Measurements from ENCODE around the gene SFXN5.
"Not testable (repeated sequence)": the region's sequence is repeated elsewhere in the genome, so short reads cannot be mapped to it uniquely, and the experiment has no call there.

The SFXN5 gene

DNA sequence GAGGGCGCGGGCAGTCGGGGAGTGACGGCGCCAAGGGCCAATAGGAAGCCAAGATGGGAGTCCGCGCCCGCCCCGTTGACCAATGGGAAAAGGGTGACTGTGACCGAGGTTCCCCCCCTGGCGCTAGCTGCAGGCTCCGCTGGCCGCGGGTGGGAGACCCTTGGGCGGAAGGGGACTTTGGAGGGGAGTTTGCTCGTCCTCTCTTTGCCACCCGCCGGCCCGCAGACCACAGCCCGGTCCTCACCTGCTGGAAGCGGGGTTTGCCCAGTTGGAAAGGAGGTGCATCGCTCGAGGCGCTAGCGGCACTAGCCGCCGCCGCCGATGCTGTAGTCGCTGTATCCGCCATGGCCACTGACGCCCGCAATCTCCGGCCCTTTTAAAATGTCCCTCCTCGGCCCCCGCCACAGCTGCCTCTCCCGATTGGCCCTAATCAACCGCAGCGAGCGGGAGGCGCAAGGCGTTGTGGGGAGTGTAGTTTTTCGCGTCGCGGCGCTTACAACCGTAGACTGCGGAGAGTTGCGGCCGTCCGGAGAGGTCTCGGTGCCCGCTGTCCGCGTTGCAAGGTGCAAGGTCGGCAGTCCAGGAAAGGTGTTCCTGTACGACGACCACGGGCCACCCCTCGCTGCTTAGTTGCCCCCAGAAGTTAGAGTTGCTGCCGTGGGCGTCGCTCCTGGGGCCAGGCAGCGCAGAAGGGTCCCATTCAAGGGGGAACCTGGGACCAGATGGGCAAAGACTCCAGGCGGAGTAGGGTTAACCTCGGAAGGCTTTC is at the start of gene SFXN5:
SFXN5 (minus strand) TSS at position 353 of the 769 bp plus-strand sequence; CDS start at position 346, 7 bp downstream.
- DNase-seq (ENCODE audit: low read depth in 3 of 3): peak; percentile 89 to 94 (median 92)

DNA sequence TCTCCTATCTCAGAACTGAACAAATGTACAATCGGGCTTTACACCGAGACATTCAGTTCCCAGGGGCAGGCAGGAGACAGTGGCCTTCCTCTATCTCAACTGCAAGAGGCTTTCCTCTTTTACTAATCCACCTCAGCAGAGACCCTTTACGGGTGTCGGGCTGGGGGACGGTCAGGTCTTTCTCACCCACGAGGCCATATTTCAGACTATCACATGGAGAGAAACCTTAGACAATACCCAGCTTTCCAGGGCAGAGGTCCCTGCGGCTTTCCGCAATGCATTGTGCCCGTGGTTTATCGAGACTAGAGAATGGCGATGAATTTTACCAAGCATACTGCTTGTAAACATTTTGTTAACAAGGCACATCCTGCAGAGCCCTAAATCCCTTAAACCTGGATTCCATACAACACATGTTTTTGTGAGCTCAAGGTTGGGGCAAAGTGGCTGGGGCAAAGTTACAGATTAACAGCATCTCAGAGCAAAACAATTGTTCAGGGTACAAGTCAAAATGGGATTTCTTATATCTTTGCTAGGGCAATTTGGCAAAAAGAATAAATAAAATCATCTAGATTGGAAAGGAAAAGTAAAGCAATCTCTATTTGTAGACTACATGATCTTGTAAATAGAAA is 48.2 kb upstream of the SFXN5 start:
- not testable (repeated sequence) for DNase-seq (ENCODE audit: low read depth in 3 of 3)

GRCh38 chr2:73117441-73117840 is 45.9 kb upstream of the SFXN5 start:
- no peak for DNase-seq (ENCODE audit: low read depth in 3 of 3)

GRCh38 chr2:73116182-73116960 is 44.9 kb upstream of the SFXN5 start:
- DNase-seq (ENCODE audit: low read depth in 3 of 3): no peak

- DNase-seq (ENCODE audit: low read depth in 3 of 3): no peak
Measured at GRCh38 chr2:73114273-73114867, 42.9 kb upstream of the SFXN5 start.

DNA sequence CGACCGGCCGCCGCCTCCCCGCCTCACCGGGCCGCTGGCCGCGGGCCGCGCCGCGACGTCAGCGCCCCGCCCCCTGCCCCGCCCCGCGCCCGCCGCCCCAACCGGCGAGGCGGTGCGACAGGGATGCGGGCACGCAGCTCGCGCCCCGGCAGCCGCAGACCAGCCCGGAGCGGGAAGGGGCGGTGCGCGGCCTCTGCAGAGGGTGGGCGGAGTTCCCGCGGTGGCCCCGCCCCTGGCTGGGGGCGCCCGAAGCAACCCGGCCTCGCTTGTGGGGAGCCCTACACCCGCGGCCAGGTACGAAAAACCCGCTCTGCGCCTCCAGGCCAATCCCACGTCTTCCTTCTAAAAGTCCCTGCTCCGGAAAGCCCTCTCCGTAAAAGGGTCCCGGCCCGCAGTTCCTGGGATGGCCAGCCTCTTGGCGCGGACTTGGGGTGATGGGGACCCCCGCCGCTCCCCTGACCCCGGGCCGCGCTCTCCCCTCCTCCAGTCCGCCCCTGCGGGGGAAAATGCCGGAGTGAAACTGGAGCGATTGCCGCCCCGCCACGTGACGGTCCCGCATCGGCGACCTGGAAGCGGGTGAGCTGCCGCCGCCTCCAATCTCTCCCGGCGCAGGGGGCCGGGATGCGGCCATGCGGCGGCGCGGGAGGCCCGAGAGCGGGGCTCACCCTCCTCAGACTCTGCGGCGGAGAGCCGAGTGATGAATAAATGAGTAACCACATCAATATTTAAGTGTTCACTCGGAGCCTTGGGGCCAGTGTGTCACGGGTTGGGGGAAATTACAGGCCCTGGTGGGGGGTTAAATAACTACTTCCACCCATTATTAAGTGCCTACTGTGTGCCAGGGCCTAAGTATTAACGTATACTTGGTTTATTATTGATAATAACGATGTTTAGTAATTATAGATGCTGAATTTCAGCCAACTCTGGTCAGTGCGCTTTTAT is 41.7 kb upstream of the SFXN5 start, which contains the start of gene RAB11FIP5:
RAB11FIP5 (minus strand) TSS at position 36 of the 942 bp plus-strand sequence. CDS start 171 bp downstream, outside the sequence.
- DNase-seq (ENCODE audit: low read depth in 3 of 3): peak; percentile 47 to 67 (median 52)

DNA sequence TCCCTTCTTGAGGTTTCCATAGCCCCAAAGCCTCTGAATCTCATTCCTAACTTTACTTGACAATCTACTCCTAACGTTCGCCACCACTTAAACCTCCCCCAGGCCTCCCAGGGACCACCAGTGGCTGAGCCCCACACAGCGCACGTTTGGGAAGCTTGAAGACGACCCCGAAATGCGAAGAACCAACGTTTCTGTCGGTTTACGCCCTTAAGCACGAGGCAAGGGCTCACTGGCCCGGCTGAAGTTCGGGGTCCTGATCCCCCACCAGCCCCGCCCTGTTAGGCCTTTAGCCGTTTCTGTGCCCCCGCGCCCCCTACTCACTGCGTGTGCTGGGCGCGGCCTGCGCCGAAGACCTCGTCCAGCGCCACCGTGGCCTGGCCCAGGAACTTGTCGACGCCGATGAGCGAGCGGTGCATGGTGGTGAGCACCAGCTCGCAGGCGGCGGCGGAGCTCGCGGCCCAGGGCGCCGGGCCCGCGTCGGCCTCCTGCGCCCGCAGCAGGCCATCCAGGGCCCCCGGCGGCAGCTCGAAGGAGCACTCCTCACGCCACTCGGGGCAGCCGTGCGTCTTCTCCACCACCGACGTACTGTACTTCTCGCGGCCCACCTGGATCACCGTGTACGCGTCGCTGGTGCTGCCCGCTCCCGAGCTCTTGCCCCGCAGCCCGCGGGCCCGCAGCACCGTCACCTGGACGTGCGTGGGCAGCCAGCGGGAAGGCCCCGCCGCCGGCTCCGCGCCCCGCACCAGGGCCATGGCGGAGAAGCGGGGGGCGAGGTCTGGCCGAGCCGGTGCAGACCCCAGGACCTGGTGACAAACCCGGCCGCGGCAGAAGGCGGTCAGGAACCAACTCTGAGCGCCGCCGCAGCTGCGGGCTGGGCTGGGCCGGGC is 40.8 kb upstream of the SFXN5 start:
- DNase-seq (ENCODE audit: low read depth in 3 of 3): peak in 1 of 3 donors; percentile 15

DNA sequence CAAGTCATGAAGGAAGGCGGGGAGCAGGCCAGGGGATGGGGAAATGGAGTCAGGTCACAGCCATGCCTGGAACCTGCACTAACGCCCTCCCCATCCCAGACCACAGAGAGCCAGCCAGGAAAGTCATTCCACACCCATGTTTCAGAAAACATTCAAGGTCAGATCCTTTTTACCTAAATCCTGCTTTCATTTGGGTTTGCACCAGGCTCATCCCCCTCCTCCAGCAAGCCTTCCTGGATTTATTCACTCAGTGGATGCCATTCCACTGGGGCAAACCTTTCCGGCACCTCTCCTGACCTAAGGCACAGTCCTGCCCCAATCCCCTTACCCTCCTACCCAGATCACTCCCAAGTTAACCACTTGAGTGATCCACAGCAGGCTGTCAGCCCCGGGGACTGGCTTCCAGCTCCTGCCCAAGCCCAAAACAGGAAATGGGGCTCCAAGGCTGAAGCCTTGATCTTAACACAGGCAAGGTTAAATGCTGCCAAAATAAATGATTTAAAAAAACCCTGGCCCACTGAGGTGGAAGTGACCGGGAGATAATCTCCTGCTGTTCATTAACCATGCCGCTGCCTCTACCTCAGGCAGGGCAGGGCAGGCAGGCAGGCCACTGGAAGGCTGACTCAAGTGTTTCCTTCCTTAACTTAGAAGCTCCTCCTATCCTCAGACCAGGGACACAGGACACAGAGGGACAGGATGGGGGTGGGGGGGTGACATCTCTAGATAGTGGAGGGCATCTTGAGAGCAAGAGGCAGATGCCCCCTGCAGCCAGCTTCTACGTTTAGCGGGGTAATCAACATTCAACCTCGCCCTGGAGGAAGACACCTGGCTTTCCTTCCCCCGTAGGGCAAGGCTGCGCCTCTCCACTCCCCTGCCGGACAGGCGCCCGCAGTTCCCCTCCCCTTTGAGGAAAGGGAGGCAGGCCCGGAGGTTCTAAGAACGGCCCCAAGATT is 39.8 kb upstream of the SFXN5 start:
- DNase-seq (ENCODE audit: low read depth in 3 of 3): peak in 1 of 3 donors; percentile 4

GRCh38 chr2:73110168-73111072 is 38.9 kb upstream of the SFXN5 start:
- no peak for DNase-seq (ENCODE audit: low read depth in 3 of 3)

- no peak for DNase-seq (ENCODE audit: low read depth in 3 of 3)
Measured at GRCh38 chr2:73109431-73110167, 38.1 kb upstream of the SFXN5 start.

GRCh38 chr2:73107211-73107926 is 35.9 kb upstream of the SFXN5 start:
- DNase-seq (ENCODE audit: low read depth in 3 of 3): no peak

- no peak for DNase-seq (ENCODE audit: low read depth in 3 of 3)
Measured at GRCh38 chr2:73106791-73107190, 35.3 kb upstream of the SFXN5 start.

GRCh38 chr2:73105511-73105971 is 34.0 kb upstream of the SFXN5 start:
- no peak for DNase-seq (ENCODE audit: low read depth in 3 of 3)

GRCh38 chr2:73104933-73105332 is 33.4 kb upstream of the SFXN5 start:
- DNase-seq (ENCODE audit: low read depth in 3 of 3): no peak

DNA sequence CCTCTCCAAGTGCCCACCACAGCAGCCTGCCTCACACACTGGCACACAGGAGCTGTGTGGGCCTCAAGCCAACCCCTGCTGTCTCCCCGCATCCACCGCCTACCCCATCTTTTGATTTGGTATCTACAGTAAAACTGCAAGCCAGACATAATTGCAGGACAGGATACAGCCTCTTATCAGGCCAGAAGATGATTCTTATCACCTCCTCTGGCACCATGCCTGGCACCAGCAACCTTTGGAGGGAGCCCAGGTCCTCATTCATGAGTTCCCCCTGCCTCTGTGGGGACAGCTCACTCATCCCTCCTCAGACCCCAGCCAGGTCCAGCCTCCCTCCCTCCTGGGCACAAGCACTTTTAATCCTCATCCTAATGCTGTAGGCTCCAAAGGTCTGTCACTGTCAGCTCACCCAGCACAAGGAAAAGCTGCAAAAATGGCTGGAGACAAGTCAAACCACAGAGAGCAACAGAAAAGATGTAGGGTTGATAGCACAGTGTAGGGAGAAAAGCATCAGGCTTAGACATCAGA is 31.6 kb upstream of the SFXN5 start:
- no peak for DNase-seq (ENCODE audit: low read depth in 3 of 3)

Measured in stimulated activated CD4-positive, alpha-beta T cell treated with anti-CD3 and anti-CD28 coated beads, TNF-alpha, amount 100 ng/mL, for 48 hours (primary cell).